Activated CD4-positive, alpha-beta T cell treated with anti-CD3 and anti-CD28 coated beads, Interleukin-2, Interleukin-6, amounts not matched to agents 100 ng/mL and 50 ng/mL, durations not matched to agents 16 hours and 8 hours (primary cell): Measurements from ENCODE around the gene ZGLP1.
"Not testable (repeated sequence)": the region's sequence is repeated elsewhere in the genome, so short reads cannot be mapped to it uniquely, and the experiment has no call there.

Source experiments
- DNase-seq: peaks from one replicate; pipeline ENCODE4 v3.0.0-alpha.2; 2020

Gene ZGLP1

GRCh38 chr19:10309423-10309822 lies at the start of gene ZGLP1:
ZGLP1 (minus strand) TSS chr19:10309815.
- no peak for DNase-seq

- no peak for DNase-seq
Observed at GRCh38 chr19:10356431-10356830, 46.8 kb upstream of the ZGLP1 start.

- DNase-seq: peak; percentile 58
Observed at GRCh38 chr19:10353793-10354391, 44.3 kb upstream of the ZGLP1 start.

GRCh38 chr19:10352764-10353671 lies 43.4 kb upstream of the ZGLP1 start:
- no peak for DNase-seq

- no peak for DNase-seq
Observed at GRCh38 chr19:10346509-10346908, 36.9 kb upstream of the ZGLP1 start.

- no peak for DNase-seq
Observed at GRCh38 chr19:10344780-10345179, 35.2 kb upstream of the ZGLP1 start.

GRCh38 chr19:10343495-10343894 lies 33.9 kb upstream of the ZGLP1 start:
- DNase-seq: no peak

GRCh38 chr19:10339977-10340376 lies 30.4 kb upstream of the ZGLP1 start:
- DNase-seq: no peak

GRCh38 chr19:10339380-10339960 lies 29.9 kb upstream of the ZGLP1 start, which contains the start of gene ICAM3:
ICAM3 (minus strand) TSS chr19:10339624; CDS start chr19:10339614, 10 bp downstream.
- peak; percentile 81 for DNase-seq

GRCh38 chr19:10338940-10339339 lies 29.3 kb upstream of the ZGLP1 start:
- peak; percentile 17 for DNase-seq

- DNase-seq: not testable (repeated sequence)
Observed at GRCh38 chr19:10336725-10337124, 27.1 kb upstream of the ZGLP1 start.

- DNase-seq: no peak
Observed at GRCh38 chr19:10335352-10335985, 25.9 kb upstream of the ZGLP1 start.

- peak; percentile 59 for DNase-seq
Observed at GRCh38 chr19:10334588-10335351, 25.2 kb upstream of the ZGLP1 start.

GRCh38 chr19:10333758-10334587 lies 24.4 kb upstream of the ZGLP1 start:
- no peak for DNase-seq

- peak; percentile 99 for DNase-seq
Observed at GRCh38 chr19:10332965-10333757, 23.5 kb upstream of the ZGLP1 start, which contains the start of gene RAVER1. RAVER1 (minus strand) TSS chr19:10333529; CDS start chr19:10333507, 22 bp downstream.

- DNase-seq: no peak
Observed at GRCh38 chr19:10332158-10332964, 22.7 kb upstream of the ZGLP1 start.

GRCh38 chr19:10329555-10329954 lies 19.9 kb upstream of the ZGLP1 start:
- no peak for DNase-seq

- no peak for DNase-seq
Observed at GRCh38 chr19:10328558-10329429, 19.2 kb upstream of the ZGLP1 start.

- no peak for DNase-seq
Observed at GRCh38 chr19:10327793-10328192, 18.2 kb upstream of the ZGLP1 start.
